Astrocyte of the spinal cord (primary cell): Measurements from ENCODE around the gene OPRL1.

Experiments
- DNase-seq: peaks from one replicate; pipeline ENCODE4 v3.0.0; 2011; ENCODE audit warnings: low read depth, low spot score
- H3K4me3 ChIP-seq: 2 replicates; pipeline ENCODE4 v1.5.1; 2011; ENCODE audit warnings: low read depth, mild to moderate bottlenecking, low read length, moderate library complexity
- CTCF ChIP-seq: IDR thresholded peaks from 2 replicates; pipeline ENCODE4 v1.5.1; 2012; ENCODE audit warnings: low read depth, mild to moderate bottlenecking, low read length, inconsistent platforms
- in situ Hi-C: cut with HindIII; loops from 2 replicates; pipeline ENCODE4 v1.10.0; 2017; ENCODE audit warnings: low sequenced_read_pairs

OPRL1 gene

GRCh38 chr20:64103871-64104666, 24.2 kb downstream of the OPRL1 start:
- H3K4me3 ChIP-seq: no peak overlapping the region
- in situ Hi-C loops: no loop called here
- no peak for TF ChIP-seq CTCF
- no peak for DNase-seq

- TF ChIP-seq CTCF: no peak
These were observed 25.0 kb downstream of the OPRL1 start for GRCh38 chr20:64104667-64105451.

GRCh38 chr20:64105846-64106434, 26.1 kb downstream of the OPRL1 start:
- no peak overlapping the region for H3K4me3 ChIP-seq
- DNase-seq: no peak
- in situ Hi-C loops: no loop called here
- no peak for TF ChIP-seq CTCF

More at GRCh38 chr20:64104667-64105451, 25.0 kb downstream of the OPRL1 start:
- DNase-seq: no peak
- no peak overlapping the region for H3K4me3 ChIP-seq
- in situ Hi-C loops: no loop called here

- in situ Hi-C loops: no loop called here
- TF ChIP-seq CTCF: no peak
- no peak for DNase-seq
- H3K4me3 ChIP-seq: no peak overlapping the region
These were observed 26.6 kb downstream of the OPRL1 start for GRCh38 chr20:64106435-64106961.

- no peak within 1 kb of the TSS for H3K4me3 ChIP-seq
- in situ Hi-C loops: no loop called here
These were observed 27.3 kb downstream of the OPRL1 start, which contains the start of gene NPBWR2 for GRCh38 chr20:64106981-64107735. Gene NPBWR2, minus strand, starts transcription at chr20:64107565. Its CDS starts 734 bp downstream, at chr20:64106831.

More at GRCh38 chr20:64106981-64107735, 27.3 kb downstream of the OPRL1 start, which contains the start of gene NPBWR2:
- DNase-seq: no peak
- TF ChIP-seq CTCF: no peak
